ENCODE results near the gene COL20A1.

Gene COL20A1

DNA sequence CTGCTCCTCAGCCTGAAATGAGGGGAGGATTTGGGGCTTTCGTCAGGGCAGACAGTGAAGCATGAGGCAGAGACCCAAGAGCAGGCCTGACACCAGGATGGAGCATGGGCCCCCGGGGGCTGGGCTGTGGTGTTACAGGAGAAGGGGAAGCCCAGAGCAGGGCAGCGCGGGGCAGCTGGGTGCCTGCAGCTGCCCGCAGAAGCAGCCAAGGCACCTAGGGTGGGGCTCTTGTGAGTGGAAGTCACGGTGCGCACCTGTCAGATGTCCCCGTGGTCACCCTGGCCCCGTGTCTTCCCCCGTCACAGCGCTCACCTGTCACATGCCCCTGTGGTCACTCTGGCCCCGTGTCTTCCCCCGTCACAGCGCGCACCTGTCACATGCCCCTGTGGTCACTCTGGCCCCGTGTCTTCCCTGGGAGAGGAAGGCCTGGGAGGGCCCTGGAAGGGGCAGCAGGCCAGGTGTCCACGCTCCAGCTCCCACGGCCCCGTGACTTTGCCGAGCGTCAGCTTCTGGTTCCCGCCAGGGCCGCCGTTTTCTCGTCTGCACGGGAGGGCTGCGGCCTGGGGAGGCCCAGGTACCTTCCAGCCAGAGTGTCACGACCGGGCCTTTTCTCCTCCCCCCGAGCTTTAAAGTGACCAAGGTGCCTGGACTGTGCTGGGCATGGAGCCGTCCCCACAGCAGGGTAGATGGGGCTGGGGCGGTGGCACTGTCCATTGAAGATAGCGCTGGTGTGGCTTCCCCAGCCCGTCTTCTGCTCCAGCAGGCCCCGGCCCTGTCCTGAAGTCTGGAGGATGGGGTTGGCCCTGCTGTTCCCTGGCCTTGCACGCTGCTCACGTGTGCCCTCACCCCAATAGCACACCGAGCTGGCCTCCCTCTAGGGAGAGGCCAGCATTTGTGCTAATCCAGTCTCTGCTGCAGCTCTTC lies 11.0 kb upstream of the COL20A1 start:
- POLR2A ChIA-PET = interaction anchor here (1.0 kb wide), 1 partner anchor 8 kb away, joined by 3 read pairs; no protein-coding TSS in a partner anchor
- DNase-seq (ENCODE audit: low read depth, low spot score) = no peak
- TF ChIP-seq, protein P1, sequence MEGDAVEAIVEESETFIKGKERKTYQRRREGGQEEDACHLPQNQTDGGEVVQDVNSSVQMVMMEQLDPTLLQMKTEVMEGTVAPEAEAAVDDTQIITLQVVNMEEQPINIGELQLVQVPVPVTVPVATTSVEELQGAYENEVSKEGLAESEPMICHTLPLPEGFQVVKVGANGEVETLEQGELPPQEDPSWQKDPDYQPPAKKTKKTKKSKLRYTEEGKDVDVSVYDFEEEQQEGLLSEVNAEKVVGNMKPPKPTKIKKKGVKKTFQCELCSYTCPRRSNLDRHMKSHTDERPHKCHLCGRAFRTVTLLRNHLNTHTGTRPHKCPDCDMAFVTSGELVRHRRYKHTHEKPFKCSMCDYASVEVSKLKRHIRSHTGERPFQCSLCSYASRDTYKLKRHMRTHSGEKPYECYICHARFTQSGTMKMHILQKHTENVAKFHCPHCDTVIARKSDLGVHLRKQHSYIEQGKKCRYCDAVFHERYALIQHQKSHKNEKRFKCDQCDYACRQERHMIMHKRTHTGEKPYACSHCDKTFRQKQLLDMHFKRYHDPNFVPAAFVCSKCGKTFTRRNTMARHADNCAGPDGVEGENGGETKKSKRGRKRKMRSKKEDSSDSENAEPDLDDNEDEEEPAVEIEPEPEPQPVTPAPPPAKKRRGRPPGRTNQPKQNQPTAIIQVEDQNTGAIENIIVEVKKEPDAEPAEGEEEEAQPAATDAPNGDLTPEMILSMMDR (IDR thresholded peaks at IDR 0.05; ENCODE audit: insufficient read depth, low read length, missing control alignments) = no peak
- CTCF ChIA-PET = interaction anchor here (2.6 to 16.0 kb wide), 3 partner anchors 9 to 58 kb away, joined by 8 to 142 read pairs (median 30); partner anchors contain the start of gene COL20A1
- H3K4me3 ChIP-seq (ENCODE audit: low read depth, low read length) = no peak overlapping the region

- POLR2A ChIA-PET = interaction anchor here (1.0 kb wide), 1 partner anchor 9 kb away, joined by 3 read pairs; no protein-coding TSS in a partner anchor
- TF ChIP-seq, protein P1 (IDR thresholded peaks at IDR 0.05; ENCODE audit: insufficient read depth, low read length, missing control alignments) = no peak
- no peak for DNase-seq (ENCODE audit: low read depth, low spot score)
- CTCF ChIA-PET = interaction anchor here (0.9 to 16.0 kb wide), 3 partner anchors 8 to 59 kb away, joined by 4 to 142 read pairs (median 30); no protein-coding TSS in a partner anchor
- H3K4me3 ChIP-seq (ENCODE audit: low read depth, low read length) = no peak overlapping the region
Measured at GRCh38 chr20:63282946-63283345, 10.0 kb upstream of the COL20A1 start.

- TF ChIP-seq, protein P1 (IDR thresholded peaks at IDR 0.05; ENCODE audit: insufficient read depth, low read length, missing control alignments) = no peak
- DNase-seq (ENCODE audit: low read depth, low spot score) = no peak
- no peak overlapping the region for H3K4me3 ChIP-seq (ENCODE audit: low read depth, low read length)
- ChIA-PET POLR2A (interaction anchor here (1.0 kb wide), 1 partner anchor 9 kb away, joined by 3 read pairs; no protein-coding TSS in a partner anchor), CTCF (interaction anchor here (0.9 to 16.0 kb wide), 4 partner anchors 8 to 59 kb away, joined by 4 to 142 read pairs (median 20); no protein-coding TSS in a partner anchor)
Measured at GRCh38 chr20:63283397-63284082, 9.4 kb upstream of the COL20A1 start.

DNA sequence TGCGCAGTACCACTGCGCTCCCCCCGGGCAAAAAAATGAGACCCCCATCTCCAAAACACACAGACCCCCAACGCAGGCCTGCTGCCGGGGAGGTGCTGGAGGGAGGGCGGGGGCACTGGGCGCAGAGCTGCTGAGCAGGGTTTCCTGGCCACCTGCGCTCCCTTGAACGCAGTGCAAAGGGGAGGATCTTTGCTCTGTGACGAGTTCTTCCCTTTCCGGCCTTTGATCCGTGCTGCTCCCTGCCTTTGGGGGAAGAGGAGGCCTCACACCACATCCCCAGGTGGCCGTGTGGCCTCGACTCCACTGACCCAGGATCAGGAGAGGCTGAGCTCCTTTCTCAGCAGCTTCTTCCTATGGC lies 8.9 kb upstream of the COL20A1 start:
- TF ChIP-seq, protein P1 (IDR thresholded peaks at IDR 0.05; ENCODE audit: insufficient read depth, low read length, missing control alignments) = no peak
- POLR2A ChIA-PET = interaction anchor here (1.4 kb wide), 1 partner anchor 12 kb away, joined by 4 read pairs; the partner anchor contains the start of gene ARFGAP1
- no peak for DNase-seq (ENCODE audit: low read depth, low spot score)
- H3K4me3 ChIP-seq (ENCODE audit: low read depth, low read length) = no peak overlapping the region
- CTCF ChIA-PET = interaction anchor here (1.3 to 2.0 kb wide), 4 partner anchors 8 to 60 kb away, joined by 4 to 9 read pairs (median 4); no protein-coding TSS in a partner anchor

DNA sequence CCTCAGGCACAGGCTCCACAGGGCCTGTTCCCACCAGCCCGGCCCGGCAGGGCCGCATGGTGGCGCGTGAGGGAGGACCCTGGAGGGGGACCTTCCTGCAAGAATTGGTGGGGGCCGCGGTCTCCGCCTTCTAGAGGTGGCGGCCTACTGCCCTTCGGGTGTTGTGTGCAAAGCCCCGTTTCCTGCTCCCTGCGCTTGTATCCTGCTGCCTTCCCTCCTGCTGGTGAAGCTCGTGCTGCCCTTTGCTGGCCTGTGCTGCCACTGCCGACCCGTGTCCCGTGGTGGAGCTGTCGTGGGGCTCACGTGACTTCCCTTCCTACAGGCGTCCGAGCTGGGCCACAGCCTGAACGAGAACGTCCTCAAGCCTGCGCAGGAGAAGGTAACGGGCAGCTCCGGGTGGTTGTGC lies 8.4 kb upstream of the COL20A1 start:
- CTCF ChIA-PET = interaction anchor here (1.3 to 2.0 kb wide), 5 partner anchors 8 to 60 kb away, joined by 4 to 9 read pairs (median 4); partner anchors contain the start of gene ARFGAP1
- H3K4me3 ChIP-seq (ENCODE audit: low read depth, low read length) = no peak overlapping the region
- no peak for DNase-seq (ENCODE audit: low read depth, low spot score)
- POLR2A ChIA-PET = interaction anchor here (1.4 kb wide), 1 partner anchor 12 kb away, joined by 4 read pairs; the partner anchor contains the start of gene ARFGAP1
- TF ChIP-seq, protein P1 (IDR thresholded peaks at IDR 0.05; ENCODE audit: insufficient read depth, low read length, missing control alignments) = no peak
